ENCODE measurements around the gene GAD2.

GAD2 gene

GRCh38 chr10:26222563-26222962 lies 6.0 kb downstream of the GAD2 start (continued):
- TF ChIP-seq ZNF518A (tag by site-specific recombination; conservative IDR thresholded peaks at IDR 0.05; ENCODE audit: low read depth), result no peak
- TF ChIP-seq ZBTB7A (tag by site-specific recombination; IDR thresholded peaks at IDR 0.05; ENCODE audit: low read depth), result no peak
- TF ChIP-seq ZIC2 (tag by site-specific recombination; IDR thresholded peaks at IDR 0.05), result no peak
- no peak for TF ChIP-seq MZF1 (tag by site-specific recombination; IDR thresholded peaks at IDR 0.05; ENCODE audit: borderline replicate concordance)
- no peak for TF ChIP-seq ZNF23 (tag by site-specific recombination; IDR thresholded peaks at IDR 0.05; ENCODE audit: borderline replicate concordance)
- TF ChIP-seq ELK4 (IDR thresholded peaks at IDR 0.05; ENCODE audit: borderline replicate concordance, low read depth, low read length), result no peak
- no peak for TF ChIP-seq KLF8 (tag by site-specific recombination; IDR thresholded peaks at IDR 0.05)
- TF ChIP-seq PBX3 (CRISPR knock-in tag; IDR thresholded peaks at IDR 0.05), result no peak
- no peak for TF ChIP-seq ZNF654 (tag by site-specific recombination; IDR thresholded peaks at IDR 0.05; ENCODE audit: low read depth)
- TF ChIP-seq KLF9 (tag by site-specific recombination; IDR thresholded peaks at IDR 0.05; ENCODE audit: low read depth), result no peak
- no peak for TF ChIP-seq IKZF3 (tag by site-specific recombination; IDR thresholded peaks at IDR 0.05)

- Histone ChIP-seq H3K9me3 (ENCODE audit: control insufficient read depth, insufficient read depth, low read depth, low read length) (no peaks in the 10 kb centered on the region), H3K4me1 (ENCODE audit: control insufficient read depth, insufficient read depth, low read length) (no peaks in the 10 kb centered on the region), H3K27ac (ENCODE audit: extremely low read depth, low read depth, low read length) (no peak overlapping the region), H3K36me3 (ENCODE audit: control insufficient read depth in 2 of 2, insufficient read depth in 1 of 2, low read length in 2 of 2) (no peaks in the 10 kb centered on the region), H3K4me3 (ENCODE audit: low read depth, low read length) (no peak overlapping the region)
- ChIA-PET POLR2A (no interaction called here), CTCF (interaction anchor here (0.6 kb wide), 1 partner anchor 350 kb away, joined by 3 read pairs; no protein-coding TSS in a partner anchor)
- TF ChIP-seq ZFP3 (tag by site-specific recombination; IDR thresholded peaks at IDR 0.05; ENCODE audit: low read depth) (no peak), TSHZ1 (tag by site-specific recombination; IDR thresholded peaks at IDR 0.05; ENCODE audit: borderline replicate concordance) (no peak), ZNF148 (tag by site-specific recombination; IDR thresholded peaks at IDR 0.05; ENCODE audit: borderline replicate concordance) (no peak), ZNF146 (tag by site-specific recombination; IDR thresholded peaks at IDR 0.05) (no peak), ZNF623 (tag by site-specific recombination; IDR thresholded peaks at IDR 0.05) (no peak), ZFP69B (tag by site-specific recombination; IDR thresholded peaks at IDR 0.05) (no peak), ZSCAN30 (tag by site-specific recombination; IDR thresholded peaks at IDR 0.05) (no peak), SCRT2 (tag by site-specific recombination; IDR thresholded peaks at IDR 0.05) (no peak), GFI1B (tag by site-specific recombination; IDR thresholded peaks at IDR 0.05) (no peak), ZNF521 (tag by site-specific recombination; IDR thresholded peaks at IDR 0.05) (no peak), ZNF24 (tag by site-specific recombination; IDR thresholded peaks at IDR 0.05) (no peak), ZNF785 (tag by site-specific recombination; IDR thresholded peaks at IDR 0.05) (no peak), ZNF366 (tag by site-specific recombination; conservative IDR thresholded peaks at IDR 0.05) (no peak), IKZF3 (tag by site-specific recombination; IDR thresholded peaks at IDR 0.05) (no peak), ZNF335 (tag by site-specific recombination; conservative IDR thresholded peaks at IDR 0.05) (no peak)
Observed at GRCh38 chr10:26225322-26225721, 8.7 kb downstream of the GAD2 start.

Data from HEK293 (cell line).